HepG2 (cell line): Measurements from ENCODE around the gene WDR31. TPM values are rescaled to one million over a fixed set of nuclear protein-coding genes. Genes with fewer than 3 reads are reported as not detected.

Experiments
- ATAC-seq: fragments of 200-7000 bp; cut with Tn5 transposase; 3 replicates; pipeline ENCODE4 v1.9.1; 2020; ENCODE audit warnings: mild to moderate bottlenecking, moderate library complexity
- BruUV-seq: library from RNA; stranded (reverse); fragments of 400-500 nt; replicated peaks from 2 replicates; lab custom pipeline; 2021; lab: Mats Ljungman, UMichigan
- CTCF ChIA-PET: fragments of 300-600 bp; formaldehyde crosslinking; extraction: SDS; loops from one replicate; lab custom pipeline; 2021; ENCODE audit warnings: low total read pairs, inconsistent platforms, low intra/inter-chr PET ratio; lab: Yijun Ruan, JAX
- POLR2A ChIA-PET: fragments of 350-600 bp; sonication (Branson Sonifier 250); formaldehyde crosslinking; loops from one replicate; lab custom pipeline; 2020; ENCODE audit warnings: antibody characterized with exemption, inconsistent platforms; lab: Yijun Ruan, JAX
- DNase-seq: peaks from one replicate; pipeline ENCODE4 v3.0.0-alpha.2; 2015; ENCODE audit warnings: low spot score
- FAIRE-seq: peaks from 3 replicates; lab custom pipeline; 2011; peaks lifted over from hg19 to GRCh38; lab: Jason Lieb, UNC
- H2AFZ ChIP-seq: one replicate; pipeline ENCODE4 v1.6.1; 2011; ENCODE audit warnings: low read length, inconsistent platforms
- H3K27ac ChIP-seq: fragments of 300-600 bp; 3 replicates; pipeline ENCODE4 v1.8.0; 2011; ENCODE audit warnings: mixed run types, mild to moderate bottlenecking, mixed read lengths, low read length, inconsistent platforms; ENCODE audit not compliant: insufficient read depth; ENCODE audit errors: extremely low read length
- H3K27me3 ChIP-seq, 2 experiments: fragments of 200-600 bp in 1 of 2; 2 replicates in 1 of 2; 3 replicates in 1 of 2; pipeline versions ENCODE4 v1.6.0 to v1.8.0; 2011; ENCODE audit warnings: low read length in 2 of 2, mild to moderate bottlenecking in 2 of 2, moderate library complexity in 2 of 2, inconsistent platforms in 1 of 2; ENCODE audit not compliant: insufficient read depth in 2 of 2, control insufficient read depth in 1 of 2
- H3K36me3 ChIP-seq, 2 experiments: fragments of 200-600 bp in 1 of 2; replicated peaks in 1 of 2; 2 replicates in 1 of 2; 3 replicates in 1 of 2; pipeline versions ENCODE4 v1.5.1 to v1.8.0; 2011; ENCODE audit warnings: low read length in 2 of 2, inconsistent platforms in 1 of 2; ENCODE audit not compliant: insufficient read depth in 2 of 2, control insufficient read depth in 1 of 2
- H3K4me1 ChIP-seq: 2 replicates; pipeline ENCODE4 v1.5.1; 2012; ENCODE audit warnings: low read length, inconsistent platforms; ENCODE audit not compliant: insufficient read depth
- H3K4me2 ChIP-seq: 2 replicates; pipeline ENCODE4 v1.6.0; 2011; ENCODE audit warnings: low read depth, low read length, inconsistent platforms
- H3K4me3 ChIP-seq, 3 experiments: fragments of 200-600 bp in 1 of 3; sonication (generic), shearing (Covaris generic) in 1 of 3; replicated peaks in 1 of 3; 2 replicates each; pipeline ENCODE4 v1.5.1; 2011 to 2016; ENCODE audit warnings: low read length in 3 of 3, inconsistent platforms in 2 of 3, low read depth in 2 of 3, mild to moderate bottlenecking in 2 of 3, control low read depth in 1 of 3, mixed read lengths in 1 of 3; ENCODE audit not compliant: insufficient read depth in 1 of 3
- H3K79me2 ChIP-seq: one replicate; pipeline ENCODE4 v1.6.1; 2011; ENCODE audit warnings: low read length, inconsistent platforms; ENCODE audit not compliant: insufficient read depth
- H3K9ac ChIP-seq: 2 replicates; pipeline ENCODE4 v1.6.0; 2011; ENCODE audit warnings: mild to moderate bottlenecking, low read depth, low read length, inconsistent platforms; ENCODE audit not compliant: insufficient read depth
- H3K9me3 ChIP-seq: 2 replicates; pipeline ENCODE4 v1.5.1; 2012; ENCODE audit warnings: mild to moderate bottlenecking, low read length
- H4K20me1 ChIP-seq: 2 replicates; pipeline ENCODE4 v1.6.0; 2011; ENCODE audit warnings: inconsistent platforms, mild to moderate bottlenecking, low read length, moderate library complexity; ENCODE audit not compliant: insufficient read depth
- KMT2B ChIP-seq: IDR thresholded peaks from 2 replicates; pipeline ENCODE4 v1.6.1; 2016; ENCODE audit warnings: missing genetic modification reagents, missing compliant biosample characterization
- NCOA2 ChIP-seq: sonication (generic); formaldehyde crosslinking; IDR thresholded peaks from 2 replicates; pipeline ENCODE4 v1.8.0; 2022; ENCODE audit warnings: inconsistent platforms
- NR2C2 ChIP-seq: sonication (generic); formaldehyde crosslinking; IDR thresholded peaks from 2 replicates; pipeline ENCODE4 v1.4.0; 2020; ENCODE audit warnings: missing genetic modification reagents, mild to moderate bottlenecking, moderate library complexity, borderline replicate concordance
- NR2F1 ChIP-seq, 2 experiments: fragments of 450-650 bp in 1 of 2; formaldehyde crosslinking in 1 of 2; IDR thresholded peaks; 2 replicates each; pipeline versions ENCODE4 v1.5.0 to v1.6.1; 2016 to 2020; ENCODE audit warnings: mild to moderate bottlenecking in 1 of 2, missing compliant biosample characterization in 1 of 2, missing genetic modification reagents in 1 of 2, moderate library complexity in 1 of 2
- NR2F6 ChIP-seq, 2 experiments: IDR thresholded peaks; 2 replicates each; pipeline ENCODE4 v1.6.1; 2016; ENCODE audit warnings: antibody characterized with exemption in 1 of 2, mild to moderate bottlenecking in 1 of 2
- PITX1 ChIP-seq: sonication (generic); formaldehyde crosslinking; IDR thresholded peaks from 2 replicates; pipeline ENCODE4 v1.5.1; 2020; ENCODE audit warnings: mild to moderate bottlenecking, missing genetic modification reagents
- RCOR2 ChIP-seq: IDR thresholded peaks from 2 replicates; pipeline ENCODE4 v1.6.1; 2016; ENCODE audit warnings: missing biosample characterization, missing genetic modification reagents
- SAP130 ChIP-seq: IDR thresholded peaks from 2 replicates; pipeline ENCODE4 v1.6.1; 2016; ENCODE audit warnings: low read depth
- STAG1 ChIP-seq: sonication (generic); formaldehyde crosslinking; IDR thresholded peaks from 2 replicates; pipeline ENCODE4 v1.4.0; 2020; ENCODE audit warnings: missing genetic modification reagents
- THAP11 ChIP-seq: IDR thresholded peaks from 2 replicates; pipeline ENCODE4 v1.6.1; 2016; ENCODE audit warnings: missing biosample characterization, missing genetic modification reagents
- ZNF670 ChIP-seq: sonication (generic); formaldehyde crosslinking; IDR thresholded peaks from 2 replicates; pipeline ENCODE4 v1.8.0; 2022; ENCODE audit warnings: mild to moderate bottlenecking, missing genetic modification reagents, borderline replicate concordance
- ZNF768 ChIP-seq: sonication (generic); formaldehyde crosslinking; IDR thresholded peaks from 2 replicates; pipeline ENCODE4 v1.4.0; 2020; ENCODE audit warnings: missing genetic modification reagents
- WGBS: methylation state at CpG from one replicate; pipeline ENCODE4 v1.1.6; 2017; ENCODE audit warnings: low lambda C conversion rate; 5-methylcytosine and 5-hydroxymethylcytosine counted together
- in situ Hi-C: cut with HindIII; loops from 2 replicates; pipeline ENCODE4 v1.10.0; 2017; ENCODE audit warnings: low pct_unique_long_range_greater_than_20kb; ENCODE audit not compliant: extremely low pct_ligation_motif_present
- intact Hi-C: fragments of 100-400 bp; cut with micrococcal nuclease; formaldehyde crosslinking; loops from one replicate; pipeline ENCODE4 v1.10.0; 2022; ENCODE audit not compliant: unreplicated experiment
- polyA plus RNA-seq, 8 experiments: library from polyadenylated mRNA; depleted of rRNA in 3 of 8; stranded (reverse) in 7 of 8; unstranded in 1 of 8; fragments of >200 nt; fragmentation: Illumina TruSeq in 4 of 8; extraction: Trizol in 4 of 8; gene quantifications; 2 replicates each; pipeline versions ENCODE4 v1.2.1 to v1.2.3, GENCODE V29; 2011 to 2016; ENCODE audit warnings: low read depth in 4 of 8, missing spikeins in 1 of 8, mixed read lengths in 1 of 8; ENCODE audit not compliant: insufficient read depth in 1 of 8
- total RNA-seq, 5 experiments: library from RNA; depleted of rRNA; stranded (reverse); fragments of >200 nt; fragmentation: Illumina TruSeq; extraction: Trizol; gene quantifications; 2 replicates each; pipeline ENCODE4 v1.2.3, GENCODE V29; 2016; ENCODE audit warnings: low read depth in 1 of 5
- TF ChIP-seq, protein P1 (sequence below): sonication (generic); formaldehyde crosslinking; IDR thresholded peaks from 2 replicates; pipeline ENCODE4 v1.4.0; 2020; ENCODE audit warnings: mild to moderate bottlenecking, missing genetic modification reagents, borderline replicate concordance
- TF ChIP-seq, protein P2 (sequence below): sonication (generic); formaldehyde crosslinking; IDR thresholded peaks from 2 replicates; pipeline ENCODE4 v1.5.1; 2020; ENCODE audit warnings: missing genetic modification reagents, mild to moderate bottlenecking, borderline replicate concordance
- TF ChIP-seq, protein P3 (sequence below): sonication (generic); IDR thresholded peaks from 2 replicates; pipeline ENCODE4 v1.6.1; 2016; ENCODE audit warnings: low read depth, borderline replicate concordance
- TF ChIP-seq, protein P4 (sequence below): sonication (generic); formaldehyde crosslinking; IDR thresholded peaks from 2 replicates; pipeline ENCODE4 v1.4.0; 2020; ENCODE audit warnings: missing genetic modification reagents, borderline replicate concordance

Gene WDR31
- total and polyA plus RNA-seq, 2 of the 13 experiments (the other 11 are each of a cell fraction or from before 2014, with no cell fraction given) = 0.33 to 1.7 TPM

DNA sequence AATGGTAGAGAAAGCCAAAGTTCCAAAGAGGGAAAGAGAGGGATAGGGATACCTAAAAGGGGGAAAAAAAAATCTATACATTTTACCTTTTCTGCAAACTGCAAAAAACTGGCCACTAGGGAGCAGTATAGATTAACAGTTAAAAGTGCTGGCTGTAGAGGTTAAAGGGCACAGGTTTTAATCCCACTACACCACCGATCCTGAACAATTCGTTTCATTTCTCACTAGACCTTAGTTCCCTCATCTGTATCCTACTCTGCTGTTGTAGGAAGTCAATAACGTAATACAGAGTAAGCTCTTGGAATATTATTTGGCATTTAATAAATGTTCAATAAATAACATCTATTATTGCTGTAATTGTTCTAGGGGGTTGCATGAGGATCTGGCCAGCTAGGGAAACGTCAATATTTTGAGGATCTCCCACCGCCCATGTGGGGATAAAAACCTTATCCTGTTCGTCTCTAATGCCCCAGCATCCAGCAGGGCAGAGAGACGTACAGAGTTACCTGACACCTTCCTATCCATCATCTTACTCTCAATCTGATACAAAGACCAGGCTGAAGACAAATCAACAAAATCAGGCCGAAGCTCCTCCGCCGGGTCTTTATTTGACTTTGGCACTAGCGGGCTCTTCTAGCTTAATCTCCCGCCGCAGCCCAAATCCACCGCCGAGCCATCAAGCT, 65.5 kb downstream of the WDR31 start:
- DNase-seq (peak; percentile 69), FAIRE-seq (peak; percentile 82), ATAC-seq (peak; percentile 37)
- no peaks in the 10 kb centered on the region; the same call in 1 of the 2 replicates for H4K20me1 ChIP-seq
- peaks cover 42% of the 10 kb centered on the region for H3K4me1 ChIP-seq
- no peak overlapping the region for H2AFZ ChIP-seq
- POLR2A ChIA-PET = interaction anchor here (0.7 to 2.7 kb wide), 23 partner anchors 9 to 542 kb away, joined by 3 to 40 read pairs (median 4); partner anchors contain the start of genes ALAD, BSPRY, C9orf43 and FKBP15
- CTCF ChIA-PET = interaction anchor here (0.8 to 1.1 kb wide), 3 partner anchors 132 to 317 kb away, joined by 3 to 4 read pairs (median 3); no protein-coding TSS in a partner anchor
- intact Hi-C loops (loop anchor here (1.0 to 10.0 kb wide), 4 partner anchors 54 to 380 kb away; partner anchors contain the start of genes ALAD, FKBP15, SLC31A1 and WDR31), in situ Hi-C loops (loop anchor here (5.0 kb wide), 1 partner anchor 383 kb away; no protein-coding TSS in a partner anchor)
- peak overlapping the region; percentile 82 for H3K4me2 ChIP-seq
- peak overlapping the region; percentile 75 to 98 (median 82) for H3K4me3 ChIP-seq
- under 1% methylated on average over 10 of the region's 15 CpGs for WGBS
- peak overlapping the region; percentile 96 for H3K9ac ChIP-seq
- H3K27me3 ChIP-seq = no peaks in the 10 kb centered on the region; a peak in 2 of 5 replicates
- peaks cover 13 to 42% of the 10 kb centered on the region in 2 experiments for H3K36me3 ChIP-seq
- BruUV-seq = no TSS peak
- H3K27ac ChIP-seq = peak overlapping the region; percentile 85
- H3K79me2 ChIP-seq = peaks cover 37% of the 10 kb centered on the region
- no peaks in the 10 kb centered on the region for H3K9me3 ChIP-seq
- TF ChIP-seq PITX1 (CRISPR knock-in tag) (peak; percentile 80), KMT2B (no peak), ZNF768 (CRISPR knock-in tag) (no peak), THAP11 (CRISPR knock-in tag) (peak; percentile 61), STAG1 (CRISPR knock-in tag) (peak; percentile 65), NR2F6 (IDR thresholded peaks at IDR 0.05) (peak; percentile 95), NR2F6 (CRISPR knock-in tag; IDR thresholded peaks at IDR 0.05) (peak; percentile 94), RCOR2 (CRISPR knock-in tag) (0 out of 2 replicates have a peak, but pooled peaks have one; percentile 26), NR2C2 (CRISPR knock-in tag) (peak; percentile 77), NR2F1 (CRISPR knock-in tag; IDR thresholded peaks at IDR 0.05) (peak; percentile 39 to 90; a peak in 3 of 4 replicates), NCOA2 (no peak), SAP130 (peak; percentile 51; the same call in 1 of the 2 replicates), ZNF670 (CRISPR knock-in tag) (no peak)
- TF ChIP-seq, protein P1, sequence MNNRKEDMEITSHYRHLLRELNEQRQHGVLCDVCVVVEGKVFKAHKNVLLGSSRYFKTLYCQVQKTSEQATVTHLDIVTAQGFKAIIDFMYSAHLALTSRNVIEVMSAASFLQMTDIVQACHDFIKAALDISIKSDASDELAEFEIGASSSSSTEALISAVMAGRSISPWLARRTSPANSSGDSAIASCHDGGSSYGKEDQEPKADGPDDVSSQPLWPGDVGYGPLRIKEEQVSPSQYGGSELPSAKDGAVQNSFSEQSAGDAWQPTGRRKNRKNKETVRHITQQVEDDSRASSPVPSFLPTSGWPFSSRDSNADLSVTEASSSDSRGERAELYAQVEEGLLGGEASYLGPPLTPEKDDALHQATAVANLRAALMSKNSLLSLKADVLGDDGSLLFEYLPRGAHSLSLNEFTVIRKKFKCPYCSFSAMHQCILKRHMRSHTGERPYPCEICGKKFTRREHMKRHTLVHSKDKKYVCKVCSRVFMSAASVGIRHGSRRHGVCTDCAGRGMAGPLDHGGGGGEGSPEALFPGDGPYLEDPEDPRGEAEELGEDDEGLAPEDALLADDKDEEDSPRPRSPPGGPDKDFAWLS (CRISPR knock-in tag) = no peak
- TF ChIP-seq, protein P2, sequence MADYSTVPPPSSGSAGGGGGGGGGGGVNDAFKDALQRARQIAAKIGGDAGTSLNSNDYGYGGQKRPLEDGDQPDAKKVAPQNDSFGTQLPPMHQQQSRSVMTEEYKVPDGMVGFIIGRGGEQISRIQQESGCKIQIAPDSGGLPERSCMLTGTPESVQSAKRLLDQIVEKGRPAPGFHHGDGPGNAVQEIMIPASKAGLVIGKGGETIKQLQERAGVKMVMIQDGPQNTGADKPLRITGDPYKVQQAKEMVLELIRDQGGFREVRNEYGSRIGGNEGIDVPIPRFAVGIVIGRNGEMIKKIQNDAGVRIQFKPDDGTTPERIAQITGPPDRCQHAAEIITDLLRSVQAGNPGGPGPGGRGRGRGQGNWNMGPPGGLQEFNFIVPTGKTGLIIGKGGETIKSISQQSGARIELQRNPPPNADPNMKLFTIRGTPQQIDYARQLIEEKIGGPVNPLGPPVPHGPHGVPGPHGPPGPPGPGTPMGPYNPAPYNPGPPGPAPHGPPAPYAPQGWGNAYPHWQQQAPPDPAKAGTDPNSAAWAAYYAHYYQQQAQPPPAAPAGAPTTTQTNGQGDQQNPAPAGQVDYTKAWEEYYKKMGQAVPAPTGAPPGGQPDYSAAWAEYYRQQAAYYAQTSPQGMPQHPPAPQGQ (CRISPR knock-in tag) = no peak
- TF ChIP-seq, protein P3, sequence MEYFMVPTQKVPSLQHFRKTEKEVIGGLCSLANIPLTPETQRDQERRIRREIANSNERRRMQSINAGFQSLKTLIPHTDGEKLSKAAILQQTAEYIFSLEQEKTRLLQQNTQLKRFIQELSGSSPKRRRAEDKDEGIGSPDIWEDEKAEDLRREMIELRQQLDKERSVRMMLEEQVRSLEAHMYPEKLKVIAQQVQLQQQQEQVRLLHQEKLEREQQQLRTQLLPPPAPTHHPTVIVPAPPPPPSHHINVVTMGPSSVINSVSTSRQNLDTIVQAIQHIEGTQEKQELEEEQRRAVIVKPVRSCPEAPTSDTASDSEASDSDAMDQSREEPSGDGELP = no peak
- TF ChIP-seq, protein P4, sequence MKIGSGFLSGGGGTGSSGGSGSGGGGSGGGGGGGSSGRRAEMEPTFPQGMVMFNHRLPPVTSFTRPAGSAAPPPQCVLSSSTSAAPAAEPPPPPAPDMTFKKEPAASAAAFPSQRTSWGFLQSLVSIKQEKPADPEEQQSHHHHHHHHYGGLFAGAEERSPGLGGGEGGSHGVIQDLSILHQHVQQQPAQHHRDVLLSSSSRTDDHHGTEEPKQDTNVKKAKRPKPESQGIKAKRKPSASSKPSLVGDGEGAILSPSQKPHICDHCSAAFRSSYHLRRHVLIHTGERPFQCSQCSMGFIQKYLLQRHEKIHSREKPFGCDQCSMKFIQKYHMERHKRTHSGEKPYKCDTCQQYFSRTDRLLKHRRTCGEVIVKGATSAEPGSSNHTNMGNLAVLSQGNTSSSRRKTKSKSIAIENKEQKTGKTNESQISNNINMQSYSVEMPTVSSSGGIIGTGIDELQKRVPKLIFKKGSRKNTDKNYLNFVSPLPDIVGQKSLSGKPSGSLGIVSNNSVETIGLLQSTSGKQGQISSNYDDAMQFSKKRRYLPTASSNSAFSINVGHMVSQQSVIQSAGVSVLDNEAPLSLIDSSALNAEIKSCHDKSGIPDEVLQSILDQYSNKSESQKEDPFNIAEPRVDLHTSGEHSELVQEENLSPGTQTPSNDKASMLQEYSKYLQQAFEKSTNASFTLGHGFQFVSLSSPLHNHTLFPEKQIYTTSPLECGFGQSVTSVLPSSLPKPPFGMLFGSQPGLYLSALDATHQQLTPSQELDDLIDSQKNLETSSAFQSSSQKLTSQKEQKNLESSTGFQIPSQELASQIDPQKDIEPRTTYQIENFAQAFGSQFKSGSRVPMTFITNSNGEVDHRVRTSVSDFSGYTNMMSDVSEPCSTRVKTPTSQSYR (CRISPR knock-in tag) = no peak
